Stimulated activated effector memory CD8-positive, alpha-beta T cell treated with anti-CD3 and anti-CD28 coated beads, Interleukin-12 subunit alpha, Interleukin-12 subunit beta, amount 100 ng/mL, for 72 hours (primary cell): ENCODE data around the gene PERM1.

Experiments used
- ATAC-seq: fragments of 150-1000 bp; cut with Tn5 transposase; 2 replicates; pipeline ENCODE4 v1.10.0; 2021
- DNase-seq, 2 donors: peaks; one replicate each; pipeline ENCODE4 v3.0.0; 2021 to 2022; ENCODE audit warnings: low spot score in 2 of 2
- H3K27ac Mint-ChIP-seq: one replicate; pipeline ENCODE4 v1.8.0; 2022; ENCODE audit warnings: mild to moderate bottlenecking, mixed read lengths
- H3K36me3 Mint-ChIP-seq: one replicate; pipeline ENCODE4 v1.8.0; 2022; ENCODE audit warnings: mild to moderate bottlenecking, mixed read lengths
- H3K4me1 Mint-ChIP-seq: one replicate; pipeline ENCODE4 v1.8.0; 2022; ENCODE audit warnings: mixed read lengths
- H3K4me3 Mint-ChIP-seq: one replicate; pipeline ENCODE4 v1.8.0; 2022; ENCODE audit warnings: mild to moderate bottlenecking, mixed read lengths
- H3K9me3 Mint-ChIP-seq: one replicate; pipeline ENCODE4 v1.8.0; 2022; ENCODE audit warnings: mixed read lengths

PERM1 gene

DNA sequence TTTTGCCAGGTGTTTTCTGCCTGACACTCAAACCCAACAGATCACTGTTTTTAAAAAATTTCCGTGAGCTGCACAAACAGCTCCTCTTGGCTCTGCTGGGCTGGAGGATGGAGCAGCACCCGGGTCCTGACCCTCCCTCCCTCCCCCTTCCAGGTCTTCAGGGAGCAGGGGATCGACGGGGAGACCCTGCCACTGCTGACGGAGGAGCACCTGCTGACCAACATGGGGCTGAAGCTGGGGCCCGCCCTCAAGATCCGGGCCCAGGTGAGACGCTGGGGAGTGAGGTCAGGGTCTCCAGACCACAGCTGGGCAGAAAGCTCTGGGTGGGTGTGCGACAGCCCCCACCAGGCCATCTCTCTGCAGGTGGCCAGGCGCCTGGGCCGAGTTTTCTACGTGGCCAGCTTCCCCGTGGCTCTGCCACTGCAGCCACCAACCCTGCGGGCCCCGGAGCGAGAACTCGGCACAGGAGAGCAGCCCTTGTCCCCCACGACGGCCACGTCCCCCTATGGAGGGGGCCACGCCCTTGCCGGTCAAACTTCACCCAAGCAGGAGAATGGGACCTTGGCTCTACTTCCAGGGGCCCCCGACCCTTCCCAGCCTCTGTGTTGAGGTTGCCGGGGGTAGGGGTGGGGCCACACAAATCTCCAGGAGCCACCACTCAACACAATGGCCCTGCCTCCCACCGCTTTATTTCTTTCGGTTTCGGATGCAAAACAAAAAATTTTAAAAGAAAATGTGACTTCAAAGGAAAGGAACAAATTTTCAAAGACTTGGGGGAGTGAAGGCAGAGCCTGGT is 38.1 kb downstream of the PERM1 start:
- H3K27ac Mint-ChIP-seq: no peak overlapping the region

DNA sequence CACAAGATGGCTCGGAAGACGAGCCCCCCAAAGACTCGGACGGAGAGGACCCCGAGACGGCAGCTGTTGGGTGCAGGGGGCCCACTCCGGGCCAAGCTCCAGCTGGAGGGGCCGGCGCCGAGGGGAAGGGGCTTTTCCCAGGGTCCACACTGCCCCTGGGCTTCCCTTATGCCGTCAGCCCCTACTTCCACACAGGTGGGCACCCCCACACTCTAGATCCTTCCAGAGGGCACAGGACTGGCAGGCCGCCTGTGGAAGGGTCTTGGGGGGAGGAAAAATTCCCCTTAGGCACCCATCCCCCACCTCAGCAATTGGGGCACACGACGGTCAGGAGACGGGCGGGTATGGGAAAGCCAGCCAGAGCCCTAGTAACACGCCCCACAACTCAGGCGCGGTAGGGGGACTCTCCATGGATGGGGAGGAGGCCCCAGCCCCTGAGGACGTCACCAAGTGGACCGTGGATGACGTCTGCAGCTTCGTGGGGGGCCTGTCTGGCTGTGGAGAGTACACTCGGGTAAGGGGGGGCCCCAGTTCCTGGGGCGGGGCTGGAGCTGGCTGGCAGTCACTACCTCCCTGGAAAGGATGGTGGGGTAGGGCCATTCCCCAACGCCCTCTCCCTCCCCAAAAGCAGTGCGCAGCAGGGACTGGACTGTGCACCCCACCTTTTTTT is 38.9 kb downstream of the PERM1 start:
- H3K27ac Mint-ChIP-seq: no peak overlapping the region
- peaks cover 8% of the 10 kb centered on the region for H3K4me1 Mint-ChIP-seq
- H3K9me3 Mint-ChIP-seq: no peaks in the 10 kb centered on the region
- no peak for DNase-seq
- no peak overlapping the region for H3K4me3 Mint-ChIP-seq
- H3K36me3 Mint-ChIP-seq: peaks cover 22% of the 10 kb centered on the region
- ATAC-seq: no peak

More for the DNA sequence above, 38.1 kb downstream of the PERM1 start:
- peaks cover 22% of the 10 kb centered on the region for H3K36me3 Mint-ChIP-seq
- DNase-seq: no peak
- peaks cover 8% of the 10 kb centered on the region for H3K4me1 Mint-ChIP-seq
- no peaks in the 10 kb centered on the region for H3K9me3 Mint-ChIP-seq
- H3K4me3 Mint-ChIP-seq: no peak overlapping the region
- no peak for ATAC-seq

DNA sequence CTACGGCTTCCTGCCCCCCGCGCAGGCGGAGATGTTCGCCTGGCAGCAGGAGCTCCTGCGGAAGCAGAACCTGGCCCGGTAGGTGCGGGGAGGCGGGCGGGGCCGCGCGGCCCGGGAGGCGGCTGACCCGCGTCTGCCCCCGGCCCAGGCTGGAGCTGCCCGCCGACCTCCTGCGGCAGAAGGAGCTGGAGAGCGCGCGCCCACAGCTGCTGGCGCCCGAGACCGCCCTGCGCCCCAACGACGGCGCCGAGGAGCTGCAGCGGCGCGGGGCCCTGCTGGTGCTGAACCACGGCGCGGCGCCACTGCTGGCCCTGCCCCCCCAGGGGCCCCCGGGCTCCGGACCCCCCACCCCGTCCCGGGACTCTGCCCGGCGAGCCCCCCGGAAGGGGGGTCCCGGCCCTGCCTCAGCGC is 39.5 kb downstream of the PERM1 start:
- Mint-ChIP-seq H3K27ac (no peak overlapping the region), H3K4me1 (peaks cover 8% of the 10 kb centered on the region), H3K9me3 (no peaks in the 10 kb centered on the region), H3K4me3 (no peak overlapping the region), H3K36me3 (peaks cover 20% of the 10 kb centered on the region)
- ATAC-seq (no peak), DNase-seq (no peak)

DNA sequence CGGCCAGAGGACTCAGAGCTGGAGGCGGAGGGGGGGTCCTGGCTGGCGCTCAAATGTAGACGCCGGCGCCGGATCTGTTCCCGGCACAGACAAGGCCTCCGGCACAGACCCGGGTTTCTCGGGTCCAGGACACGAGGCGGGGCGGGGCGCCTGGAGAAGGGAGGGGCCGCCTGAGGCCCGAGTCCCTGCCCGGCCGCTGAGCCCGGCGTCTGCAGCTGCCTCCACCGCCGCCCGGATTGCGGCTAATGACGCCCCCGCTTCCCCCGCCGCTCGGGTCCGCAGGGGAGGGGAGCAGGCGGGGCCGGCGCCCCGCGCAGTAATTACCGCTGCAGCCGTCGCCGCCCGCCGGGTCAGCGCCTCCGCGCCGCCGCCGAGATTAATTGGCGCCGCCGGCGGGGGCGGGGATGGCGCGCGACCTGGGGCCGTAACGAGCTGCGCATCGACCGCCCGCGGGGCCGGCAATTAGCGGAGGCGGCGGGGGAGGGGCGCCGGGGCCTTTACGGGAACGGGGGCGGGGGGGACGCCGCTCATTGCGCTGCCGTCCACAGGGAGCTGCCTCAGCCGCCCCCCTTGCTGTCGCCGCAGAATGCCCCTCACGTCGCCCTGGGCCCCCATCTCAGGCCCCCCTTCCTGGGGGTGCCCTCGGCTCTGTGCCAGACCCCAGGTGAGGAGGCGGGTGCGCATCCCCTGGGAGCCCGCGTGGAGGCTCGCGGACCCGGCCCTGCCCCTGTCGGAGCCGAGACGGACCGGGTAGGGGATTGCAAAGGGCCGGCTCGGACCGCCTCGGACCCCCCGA is 40.1 kb downstream of the PERM1 start:
- no peak for DNase-seq
- Mint-ChIP-seq H3K4me3 (peak overlapping the region; percentile 69), H3K4me1 (peaks cover 8% of the 10 kb centered on the region), H3K36me3 (peaks cover 16% of the 10 kb centered on the region), H3K9me3 (no peaks in the 10 kb centered on the region), H3K27ac (peak overlapping the region; percentile 56)
- peak; percentile 31 for ATAC-seq

DNA sequence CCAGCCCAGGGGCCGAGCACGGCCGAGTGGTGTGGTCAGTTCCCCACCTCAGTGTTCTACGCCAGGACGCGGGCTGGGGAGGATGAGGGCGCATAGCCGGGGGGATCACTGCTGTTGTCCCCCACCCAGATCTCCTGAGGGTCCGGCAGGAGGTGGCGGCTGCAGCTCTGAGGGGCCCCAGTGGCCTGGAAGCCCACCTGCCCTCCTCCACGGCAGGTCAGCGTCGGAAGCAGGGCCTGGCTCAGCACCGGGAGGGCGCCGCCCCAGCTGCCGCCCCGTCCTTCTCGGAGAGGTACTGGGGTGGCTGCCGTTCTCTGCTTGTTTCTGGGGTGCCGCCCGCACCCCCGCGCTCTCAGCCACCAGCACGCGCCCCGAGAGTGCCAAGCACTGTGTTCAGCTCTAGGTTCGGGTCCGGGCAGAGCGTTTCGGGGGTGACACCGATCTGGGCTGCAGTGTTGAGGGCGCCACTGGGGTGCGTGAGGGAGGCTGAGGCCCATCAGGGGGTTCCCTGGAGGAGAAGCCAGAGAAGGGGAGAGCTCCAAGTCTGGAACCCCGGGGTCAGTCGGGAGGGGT is 40.8 kb downstream of the PERM1 start:
- no peaks in the 10 kb centered on the region for H3K9me3 Mint-ChIP-seq
- no peak for DNase-seq
- H3K4me3 Mint-ChIP-seq: peak overlapping the region; percentile 69
- H3K27ac Mint-ChIP-seq: peak overlapping the region; percentile 56
- H3K4me1 Mint-ChIP-seq: peaks cover 8% of the 10 kb centered on the region
- ATAC-seq: peak; percentile 2
- H3K36me3 Mint-ChIP-seq: peaks cover 15% of the 10 kb centered on the region

DNA sequence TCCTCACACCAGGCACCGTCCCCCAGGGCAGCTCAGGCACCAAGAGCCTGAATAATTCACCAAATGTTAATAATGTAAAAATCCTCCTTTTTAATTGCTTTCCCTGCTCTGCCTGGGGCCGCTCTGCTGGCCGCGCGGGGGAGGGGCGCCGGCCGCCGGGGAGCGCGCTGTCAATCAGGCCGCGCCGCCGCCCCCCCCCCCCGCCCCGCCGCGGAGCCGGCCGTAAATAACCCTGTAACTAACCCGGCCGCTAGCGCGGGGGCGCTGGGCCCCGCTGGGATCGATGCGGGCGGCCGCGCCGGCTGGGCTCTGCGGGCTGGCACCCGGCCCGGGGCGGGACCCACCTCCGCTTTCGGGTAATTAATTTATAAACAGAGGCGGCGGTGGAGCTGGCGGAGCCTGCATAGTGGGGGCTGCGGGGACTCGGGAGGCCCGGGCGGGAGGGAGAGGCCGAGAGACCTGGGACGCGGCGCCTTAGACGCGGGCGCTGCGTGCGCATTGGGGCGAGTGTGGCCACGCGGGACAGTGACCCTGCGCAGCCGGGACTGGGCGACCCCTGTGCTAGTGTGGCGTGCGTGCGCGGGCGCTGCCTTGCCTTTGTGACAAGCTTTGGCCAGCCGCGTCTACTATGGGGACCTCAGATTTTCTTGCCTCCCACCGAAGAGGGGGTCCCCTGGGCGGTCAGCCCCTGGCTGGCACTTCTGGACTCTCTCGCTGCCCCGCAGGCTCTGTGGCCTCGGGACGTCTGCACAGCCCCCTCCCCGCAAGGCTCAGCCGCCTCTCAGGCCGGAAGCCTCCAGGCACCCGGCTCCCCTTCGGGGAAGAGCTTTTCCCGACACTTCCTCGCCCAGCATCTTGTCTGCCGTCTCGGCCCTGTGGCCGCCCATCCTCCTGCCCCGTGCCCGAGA is 41.5 kb downstream of the PERM1 start:
- no peaks in the 10 kb centered on the region for H3K9me3 Mint-ChIP-seq
- ATAC-seq (peak; percentile 2), DNase-seq (no peak)
- no peak overlapping the region for H3K27ac Mint-ChIP-seq
- peaks cover 8% of the 10 kb centered on the region for H3K4me1 Mint-ChIP-seq
- peaks cover 7% of the 10 kb centered on the region for H3K36me3 Mint-ChIP-seq
- peak overlapping the region; percentile 69 for H3K4me3 Mint-ChIP-seq

DNA sequence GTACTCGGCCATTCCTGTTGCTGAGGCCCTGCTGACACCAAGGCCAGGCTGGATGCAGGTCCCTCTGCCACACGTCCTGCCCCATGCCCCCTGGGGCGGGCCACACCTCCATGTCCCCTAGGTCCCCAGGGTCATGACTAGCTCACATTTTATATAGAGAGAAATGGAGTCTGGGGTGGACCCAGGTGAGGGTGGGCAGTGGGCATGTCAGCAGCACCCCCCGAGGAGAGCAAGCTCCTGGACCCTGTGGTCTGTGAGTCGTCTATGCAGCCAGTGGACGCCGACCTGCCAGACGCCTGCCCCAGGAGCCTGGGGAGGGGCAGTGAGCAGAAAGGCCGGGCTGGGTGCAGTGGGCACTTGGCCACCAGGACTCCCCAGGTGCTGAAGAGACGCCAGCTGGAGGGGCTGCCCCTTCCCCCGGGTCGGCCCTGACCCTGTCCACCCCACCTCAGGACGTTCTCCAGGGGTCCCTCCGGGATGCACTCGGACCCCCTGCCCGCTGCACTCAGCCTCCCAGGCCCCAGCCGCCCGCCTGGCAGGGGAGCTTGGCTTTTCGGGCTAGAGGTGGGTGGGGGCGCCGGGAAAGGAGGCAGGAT is 42.3 kb downstream of the PERM1 start:
- no peaks in the 10 kb centered on the region for H3K9me3 Mint-ChIP-seq
- ATAC-seq: no peak
- H3K4me1 Mint-ChIP-seq: peaks cover 8% of the 10 kb centered on the region
- H3K4me3 Mint-ChIP-seq: no peak overlapping the region
- H3K36me3 Mint-ChIP-seq: peaks cover under 1% of the 10 kb centered on the region
- no peak overlapping the region for H3K27ac Mint-ChIP-seq
- DNase-seq: no peak

DNA sequence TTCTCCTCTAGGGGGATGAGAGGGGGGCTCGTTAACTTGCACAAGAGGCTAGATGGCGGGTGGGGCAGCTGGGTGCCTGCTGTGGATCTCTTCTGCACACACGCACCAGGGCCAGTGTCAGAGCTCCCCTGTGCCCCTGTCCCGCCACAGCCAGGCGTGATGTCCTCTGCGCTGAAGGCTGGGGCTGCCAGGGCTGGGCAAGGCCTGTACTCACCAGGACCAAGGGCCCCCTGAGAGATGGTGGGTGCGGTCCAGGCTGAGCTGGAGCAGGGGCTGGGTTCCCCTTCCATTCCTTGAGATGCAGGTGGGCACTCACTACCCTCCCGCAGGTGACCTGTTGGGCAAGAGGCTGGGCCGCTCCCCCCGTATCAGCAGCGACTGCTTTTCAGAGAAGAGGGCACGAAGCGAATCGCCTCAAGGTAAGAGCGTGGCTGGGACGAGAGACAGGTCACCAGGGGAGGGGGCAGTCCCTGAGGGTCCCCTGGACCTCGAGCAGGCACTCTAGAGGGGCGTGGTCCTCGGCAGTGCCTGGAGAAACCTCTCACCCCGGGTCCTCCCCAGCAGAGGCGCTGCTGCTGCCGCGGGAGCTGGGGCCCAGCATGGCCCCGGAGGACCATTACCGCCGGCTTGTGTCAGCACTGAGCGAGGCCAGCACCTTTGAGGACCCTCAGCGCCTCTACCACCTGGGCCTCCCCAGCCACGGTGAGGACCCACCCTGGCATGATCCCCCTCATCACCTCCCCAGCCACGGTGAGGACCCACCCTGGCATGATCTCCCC is 43.0 kb downstream of the PERM1 start:
- no peaks in the 10 kb centered on the region for H3K9me3 Mint-ChIP-seq
- no peak overlapping the region for H3K27ac Mint-ChIP-seq
- DNase-seq (no peak), ATAC-seq (no peak)
- H3K4me1 Mint-ChIP-seq: peaks cover 8% of the 10 kb centered on the region
- H3K36me3 Mint-ChIP-seq: no peaks in the 10 kb centered on the region
- no peak overlapping the region for H3K4me3 Mint-ChIP-seq

DNA sequence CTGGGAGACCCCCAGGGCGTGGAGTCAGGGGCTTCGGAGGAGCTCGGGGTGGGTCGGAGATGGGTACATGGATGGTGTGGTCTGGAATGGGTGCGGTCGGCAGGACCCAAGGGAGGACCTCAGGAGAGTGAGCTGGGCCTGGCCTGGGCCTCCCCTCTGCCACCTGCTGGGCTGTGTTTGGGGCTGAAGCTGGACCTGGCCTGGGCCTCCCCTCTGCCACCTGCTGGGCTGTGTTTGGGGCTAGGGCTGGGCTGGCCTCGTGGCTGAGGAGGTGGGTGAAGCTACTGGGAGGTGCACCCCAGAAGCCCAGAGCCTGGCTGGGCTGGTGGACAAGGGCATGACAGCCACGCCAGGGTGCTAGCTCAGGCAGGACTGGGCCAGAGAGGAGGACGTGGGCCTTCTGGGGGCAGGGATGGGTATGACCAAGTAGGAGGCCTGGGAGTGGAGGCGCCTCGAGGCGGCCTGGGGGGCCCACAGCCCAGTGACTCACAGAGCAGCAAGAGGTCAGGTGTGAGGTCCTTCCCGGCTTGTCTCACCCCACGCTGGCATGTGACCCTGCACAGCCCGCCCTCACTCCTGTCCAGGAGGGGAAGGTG is 43.7 kb downstream of the PERM1 start:
- DNase-seq (no peak), ATAC-seq (peak; percentile 42)

DNA sequence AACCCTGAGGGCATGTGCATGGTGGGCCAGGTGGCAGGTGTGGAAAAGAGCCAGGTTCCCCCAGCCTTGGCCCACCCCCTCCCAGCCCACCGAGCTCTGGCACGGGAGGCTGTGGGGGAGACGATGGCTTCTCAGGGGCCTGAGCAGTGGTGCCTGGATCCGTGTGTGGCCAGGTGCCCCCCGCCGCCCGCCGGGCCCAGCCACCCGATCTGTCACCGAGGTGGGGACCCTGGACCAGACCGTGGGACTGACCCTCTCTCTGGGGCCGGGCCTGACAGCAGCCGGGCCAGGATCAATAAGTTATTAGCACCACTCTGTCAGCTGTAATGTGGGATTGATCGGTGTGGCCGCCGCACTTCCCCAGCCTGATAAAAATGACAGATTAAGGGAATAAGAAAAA is 44.4 kb downstream of the PERM1 start:
- Mint-ChIP-seq H3K36me3 (no peaks in the 10 kb centered on the region), H3K4me1 (peaks cover 8% of the 10 kb centered on the region), H3K9me3 (no peaks in the 10 kb centered on the region), H3K4me3 (no peak overlapping the region), H3K27ac (no peak overlapping the region)
- DNase-seq (no peak), ATAC-seq (no peak)

More for the DNA sequence above, 43.7 kb downstream of the PERM1 start:
- Mint-ChIP-seq H3K9me3 (no peaks in the 10 kb centered on the region), H3K27ac (no peak overlapping the region), H3K36me3 (no peaks in the 10 kb centered on the region), H3K4me3 (no peak overlapping the region), H3K4me1 (peaks cover 8% of the 10 kb centered on the region)

DNA sequence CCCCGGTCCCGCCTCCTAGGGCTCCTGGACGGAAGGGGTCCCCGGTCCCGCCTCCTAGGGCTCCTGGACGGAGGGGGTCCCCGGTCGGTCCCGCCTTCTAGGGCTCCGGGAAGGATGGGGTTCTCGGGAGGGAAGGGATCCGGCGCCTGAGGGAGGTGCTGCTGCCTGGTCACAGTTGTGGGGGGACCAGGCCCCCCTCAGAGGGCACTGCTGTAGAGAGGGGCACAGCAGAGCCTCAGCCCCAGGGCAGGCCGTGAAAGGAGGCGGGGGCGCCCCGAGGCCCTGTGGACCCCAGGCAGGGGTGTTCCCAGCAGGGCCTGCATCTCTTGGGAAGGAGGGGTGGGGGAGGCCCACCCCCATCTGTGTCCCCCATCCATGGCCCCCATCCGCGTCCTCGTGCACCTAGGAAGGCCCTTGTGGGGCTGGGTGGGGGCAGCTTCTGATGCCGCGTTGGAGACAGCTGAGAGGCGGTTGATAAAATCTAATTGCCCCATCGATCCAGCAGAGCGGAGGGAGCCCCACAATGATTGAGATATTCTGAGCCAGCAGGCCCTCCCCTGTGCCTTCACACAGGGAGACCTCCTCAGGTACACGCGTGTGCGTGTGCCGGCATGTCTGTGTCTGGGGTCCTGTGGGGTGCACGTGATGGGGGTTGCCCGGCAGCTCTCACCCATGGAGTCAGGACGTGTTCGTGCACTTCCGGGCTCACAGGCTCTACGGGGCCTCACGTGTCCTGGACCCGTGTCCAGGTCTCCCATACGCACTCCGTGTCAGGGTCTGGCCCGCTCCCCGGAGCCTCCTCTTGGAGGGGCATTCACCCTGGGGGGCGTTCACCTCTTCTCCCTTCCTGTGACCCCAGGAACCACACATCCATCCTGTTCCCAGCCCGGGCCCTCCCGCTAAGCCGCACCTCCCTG is 45.3 kb downstream of the PERM1 start:
- no peak for ATAC-seq
- Mint-ChIP-seq H3K4me3 (no peak overlapping the region), H3K4me1 (peaks cover 10% of the 10 kb centered on the region), H3K27ac (no peak overlapping the region), H3K36me3 (no peaks in the 10 kb centered on the region), H3K9me3 (no peaks in the 10 kb centered on the region)
- DNase-seq: no peak

DNA sequence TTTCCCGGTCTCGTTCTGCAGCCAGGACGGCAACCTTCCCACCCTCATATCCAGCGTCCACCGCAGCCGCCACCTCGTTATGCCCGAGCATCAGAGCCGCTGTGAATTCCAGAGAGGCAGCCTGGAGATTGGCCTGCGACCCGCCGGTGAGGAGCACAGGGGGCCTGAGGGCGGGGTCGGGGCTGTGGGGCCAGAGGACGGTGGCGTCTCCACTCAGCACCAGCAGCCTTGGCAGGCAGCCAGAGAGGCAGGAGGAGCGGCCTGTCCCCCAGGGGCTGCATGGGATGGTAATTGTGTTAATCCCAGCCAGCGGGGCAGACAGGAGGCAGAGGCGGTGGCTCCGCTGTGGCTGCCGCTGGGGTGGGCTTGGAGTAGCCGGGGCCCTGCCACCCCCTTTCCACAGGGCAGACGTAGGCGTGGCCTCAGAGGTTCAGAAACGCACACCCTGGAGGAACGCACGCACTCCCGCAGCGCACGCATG is 46.1 kb downstream of the PERM1 start:
- DNase-seq (no peak), ATAC-seq (no peak)
- H3K27ac Mint-ChIP-seq: no peak overlapping the region
- no peaks in the 10 kb centered on the region for H3K9me3 Mint-ChIP-seq
- H3K4me1 Mint-ChIP-seq: peaks cover 9% of the 10 kb centered on the region
- H3K4me3 Mint-ChIP-seq: no peak overlapping the region
- no peaks in the 10 kb centered on the region for H3K36me3 Mint-ChIP-seq
